ENCODE measurements around the gene CTDSP2.

- TF ChIP-seq RAD21 (IDR thresholded peaks at IDR 0.05; ENCODE audit: low read depth): no peak
- no peak for TF ChIP-seq CTCF (IDR thresholded peaks at IDR 0.05 in 2 of 3, conservative IDR thresholded peaks at IDR 0.05 in 1 of 3; ENCODE audit: borderline replicate concordance in 1 of 3, insufficient read depth in 1 of 3, low read depth in 2 of 3, low read length in 2 of 3)
- TF ChIP-seq ELF1 (IDR thresholded peaks at IDR 0.05; ENCODE audit: borderline replicate concordance, low read depth): no peak
- TF ChIP-seq, protein P1, sequence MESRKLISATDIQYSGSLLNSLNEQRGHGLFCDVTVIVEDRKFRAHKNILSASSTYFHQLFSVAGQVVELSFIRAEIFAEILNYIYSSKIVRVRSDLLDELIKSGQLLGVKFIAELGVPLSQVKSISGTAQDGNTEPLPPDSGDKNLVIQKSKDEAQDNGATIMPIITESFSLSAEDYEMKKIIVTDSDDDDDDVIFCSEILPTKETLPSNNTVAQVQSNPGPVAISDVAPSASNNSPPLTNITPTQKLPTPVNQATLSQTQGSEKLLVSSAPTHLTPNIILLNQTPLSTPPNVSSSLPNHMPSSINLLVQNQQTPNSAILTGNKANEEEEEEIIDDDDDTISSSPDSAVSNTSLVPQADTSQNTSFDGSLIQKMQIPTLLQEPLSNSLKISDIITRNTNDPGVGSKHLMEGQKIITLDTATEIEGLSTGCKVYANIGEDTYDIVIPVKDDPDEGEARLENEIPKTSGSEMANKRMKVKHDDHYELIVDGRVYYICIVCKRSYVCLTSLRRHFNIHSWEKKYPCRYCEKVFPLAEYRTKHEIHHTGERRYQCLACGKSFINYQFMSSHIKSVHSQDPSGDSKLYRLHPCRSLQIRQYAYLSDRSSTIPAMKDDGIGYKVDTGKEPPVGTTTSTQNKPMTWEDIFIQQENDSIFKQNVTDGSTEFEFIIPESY (IDR thresholded peaks at IDR 0.05; ENCODE audit: extremely low read depth, insufficient replicate concordance, low read length): no peak
- no peak for TF ChIP-seq EZH2 (IDR thresholded peaks at IDR 0.05)
- no peak for TF ChIP-seq POLR2A (IDR thresholded peaks at IDR 0.05; ENCODE audit: borderline replicate concordance, extremely low read depth, insufficient read depth, insufficient read length)
- TF ChIP-seq TCF7L2 (IDR thresholded peaks at IDR 0.05; ENCODE audit: borderline replicate concordance, extremely low read depth, insufficient read depth, insufficient read length): no peak
- TF ChIP-seq JUND (IDR thresholded peaks at IDR 0.05): no peak
- TF ChIP-seq CEBPB (IDR thresholded peaks at IDR 0.05; ENCODE audit: low read depth): no peak
- TF ChIP-seq SIN3A (IDR thresholded peaks at IDR 0.05; ENCODE audit: low read depth): no peak
- no peak for TF ChIP-seq ZNF274 (IDR thresholded peaks at IDR 0.05; ENCODE audit: low read depth, low read length)
- no peak for TF ChIP-seq POLR2AphosphoS5 (IDR thresholded peaks at IDR 0.05; ENCODE audit: low read depth, low read length)
Observed at GRCh38 chr12:57797933-57798332, 48.6 kb downstream of the CTDSP2 start.

All from HCT116 (cell line).